OCI-M2 (cell line): Measurements from ENCODE around the gene PSAP.
A peak's percentile ranks its signal among the peaks of the same experiment; 100 is the strongest.

ENCODE experiments used
- DNase-seq: peaks from one replicate; lab custom pipeline; 2025; ENCODE audit not compliant: unreplicated experiment; lab: John Stamatoyannopoulos, UW

The PSAP gene

GRCh38 chr10:71810048-71810750 is 40.9 kb downstream of the PSAP start:
- no peak for DNase-seq

DNA sequence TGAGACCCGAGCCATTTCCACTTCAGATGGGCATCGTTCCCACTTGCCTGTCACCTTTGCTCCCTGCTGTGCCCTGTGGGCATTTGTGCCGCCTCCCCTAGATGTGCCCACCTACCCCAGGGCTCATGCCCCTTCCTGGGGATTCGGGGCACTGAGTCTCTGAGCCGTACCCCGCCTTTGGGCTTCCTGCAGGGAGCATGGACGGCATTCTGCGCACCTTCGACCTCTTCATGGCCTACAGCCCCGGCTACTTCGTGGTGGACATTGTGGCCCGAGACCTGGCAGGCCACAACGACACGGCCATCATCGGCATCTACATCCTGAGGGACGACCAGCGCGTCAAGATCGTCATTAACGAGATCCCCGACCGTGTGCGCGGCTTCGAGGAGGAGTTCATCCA is 41.4 kb downstream of the PSAP start:
- no peak for DNase-seq

DNA sequence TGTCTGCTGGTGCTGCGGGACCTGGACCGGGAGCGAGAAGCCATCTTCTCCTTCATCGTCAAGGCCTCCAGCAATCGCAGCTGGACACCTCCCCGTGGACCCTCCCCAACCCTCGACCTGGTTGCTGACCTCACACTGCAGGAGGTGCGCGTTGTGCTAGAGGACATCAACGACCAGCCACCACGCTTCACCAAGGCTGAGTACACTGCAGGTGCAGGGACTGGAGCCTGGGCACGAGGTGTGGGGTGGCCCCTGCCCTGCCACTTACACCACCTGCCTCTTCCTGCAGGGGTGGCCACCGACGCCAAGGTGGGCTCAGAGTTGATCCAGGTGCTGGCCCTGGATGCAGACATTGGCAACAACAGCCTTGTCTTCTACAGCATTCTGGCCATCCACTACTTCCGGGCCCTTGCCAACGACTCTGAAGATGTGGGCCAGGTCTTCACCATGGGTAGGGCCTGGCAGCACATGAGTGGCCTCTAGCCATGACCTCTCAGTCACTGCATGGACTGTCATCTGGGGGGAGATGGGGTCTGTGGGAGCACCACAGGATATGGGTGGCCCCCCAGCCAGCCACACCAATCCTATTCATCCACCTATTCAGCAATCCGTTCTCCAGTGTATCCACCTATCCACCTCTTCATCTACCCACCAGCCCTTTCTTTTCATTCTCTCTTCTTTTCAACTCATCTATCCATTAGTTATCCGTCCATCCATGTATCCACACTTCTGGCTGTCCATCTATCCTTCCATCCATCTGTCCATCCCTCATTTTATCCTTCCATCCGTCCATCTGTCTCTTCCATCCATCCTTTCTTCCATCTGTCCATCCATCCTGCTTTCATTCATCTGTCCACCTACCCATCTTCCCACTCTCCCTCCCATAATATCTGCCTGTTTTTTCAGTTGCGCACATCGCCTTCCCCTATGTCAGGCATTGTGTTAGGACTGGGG is 43.2 kb downstream of the PSAP start:
- DNase-seq, result no peak

GRCh38 chr10:71806704-71807556 is 44.1 kb downstream of the PSAP start:
- DNase-seq, result no peak

DNA sequence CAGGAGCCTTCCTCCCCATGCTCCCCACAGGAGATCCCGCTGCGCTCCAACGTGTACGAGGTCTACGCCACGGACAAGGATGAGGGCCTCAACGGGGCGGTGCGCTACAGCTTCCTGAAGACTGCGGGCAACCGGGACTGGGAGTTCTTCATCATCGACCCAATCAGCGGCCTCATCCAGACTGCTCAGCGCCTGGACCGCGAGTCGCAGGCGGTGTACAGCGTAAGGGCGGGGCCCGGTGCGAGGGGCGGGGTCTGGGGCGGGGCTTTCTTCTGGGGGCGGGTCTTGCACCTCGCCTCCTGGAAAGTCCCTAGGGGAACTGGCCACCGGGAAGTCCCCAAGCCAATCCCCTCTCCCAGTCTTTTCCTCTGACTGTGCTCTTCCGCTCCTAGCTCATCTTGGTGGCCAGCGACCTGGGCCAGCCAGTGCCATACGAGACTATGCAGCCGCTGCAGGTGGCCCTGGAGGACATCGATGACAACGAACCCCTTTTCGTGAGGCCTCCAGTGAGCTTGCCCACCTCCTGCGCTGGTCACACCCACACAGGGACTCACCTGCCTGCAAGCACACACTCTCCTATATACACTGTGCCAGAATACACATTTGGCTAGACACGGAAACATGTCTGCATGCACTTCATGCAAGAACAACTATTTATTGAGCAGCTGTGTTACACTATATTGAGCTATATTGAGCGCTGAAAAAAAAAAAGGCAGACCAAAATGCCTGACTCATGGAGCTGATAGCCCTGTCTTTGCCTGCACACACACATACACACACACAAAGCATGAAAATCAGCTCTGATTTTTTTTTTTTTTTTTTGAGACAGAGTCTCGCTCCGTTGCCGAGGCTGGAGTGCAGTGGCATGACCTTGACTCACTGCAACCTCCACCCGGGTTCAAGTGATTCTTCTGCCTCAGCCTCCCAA is 45.0 kb downstream of the PSAP start:
- DNase-seq, result no peak

- no peak for DNase-seq
These were observed 47.0 kb downstream of the PSAP start for GRCh38 chr10:71804077-71804476.

GRCh38 chr10:71802715-71803488 is 48.1 kb downstream of the PSAP start:
- DNase-seq, result no peak

GRCh38 chr10:71802235-71802634 is 48.8 kb downstream of the PSAP start:
- no peak for DNase-seq

- no peak for DNase-seq
These were observed 49.7 kb downstream of the PSAP start for GRCh38 chr10:71801361-71801760.

GRCh38 chr10:71799608-71800453 is 51.2 kb downstream of the PSAP start:
- no peak for DNase-seq

DNA sequence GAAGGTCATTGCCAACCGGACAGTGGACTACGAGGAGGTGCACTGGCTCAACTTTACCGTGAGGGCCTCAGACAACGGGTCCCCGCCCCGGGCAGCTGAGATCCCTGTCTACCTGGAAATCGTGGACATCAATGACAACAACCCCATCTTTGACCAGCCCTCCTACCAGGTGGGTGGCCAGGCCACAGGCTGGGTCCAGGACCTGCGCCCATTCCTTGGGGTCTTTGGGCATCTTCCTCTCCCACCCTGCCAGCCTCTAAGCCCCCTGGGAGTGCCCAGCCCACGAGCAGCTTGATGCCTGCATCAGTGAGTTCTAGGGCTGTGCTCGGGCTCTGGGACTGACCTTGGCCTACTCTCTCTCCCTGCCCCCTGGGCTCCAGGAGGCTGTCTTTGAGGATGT is 51.9 kb downstream of the PSAP start:
- no peak for DNase-seq

DNA sequence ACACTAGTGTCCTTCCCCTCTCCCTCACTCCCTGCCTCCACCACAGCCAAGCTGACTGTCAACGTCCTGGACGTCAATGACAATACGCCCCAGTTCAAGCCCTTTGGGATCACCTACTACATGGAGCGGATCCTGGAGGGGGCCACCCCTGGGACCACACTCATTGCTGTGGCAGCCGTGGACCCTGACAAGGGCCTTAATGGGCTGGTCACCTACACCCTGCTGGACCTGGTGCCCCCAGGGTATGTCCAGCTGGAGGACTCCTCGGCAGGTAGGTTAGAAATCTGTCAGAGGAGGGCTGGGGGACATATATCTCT is 52.8 kb downstream of the PSAP start:
- DNase-seq, result no peak

DNA sequence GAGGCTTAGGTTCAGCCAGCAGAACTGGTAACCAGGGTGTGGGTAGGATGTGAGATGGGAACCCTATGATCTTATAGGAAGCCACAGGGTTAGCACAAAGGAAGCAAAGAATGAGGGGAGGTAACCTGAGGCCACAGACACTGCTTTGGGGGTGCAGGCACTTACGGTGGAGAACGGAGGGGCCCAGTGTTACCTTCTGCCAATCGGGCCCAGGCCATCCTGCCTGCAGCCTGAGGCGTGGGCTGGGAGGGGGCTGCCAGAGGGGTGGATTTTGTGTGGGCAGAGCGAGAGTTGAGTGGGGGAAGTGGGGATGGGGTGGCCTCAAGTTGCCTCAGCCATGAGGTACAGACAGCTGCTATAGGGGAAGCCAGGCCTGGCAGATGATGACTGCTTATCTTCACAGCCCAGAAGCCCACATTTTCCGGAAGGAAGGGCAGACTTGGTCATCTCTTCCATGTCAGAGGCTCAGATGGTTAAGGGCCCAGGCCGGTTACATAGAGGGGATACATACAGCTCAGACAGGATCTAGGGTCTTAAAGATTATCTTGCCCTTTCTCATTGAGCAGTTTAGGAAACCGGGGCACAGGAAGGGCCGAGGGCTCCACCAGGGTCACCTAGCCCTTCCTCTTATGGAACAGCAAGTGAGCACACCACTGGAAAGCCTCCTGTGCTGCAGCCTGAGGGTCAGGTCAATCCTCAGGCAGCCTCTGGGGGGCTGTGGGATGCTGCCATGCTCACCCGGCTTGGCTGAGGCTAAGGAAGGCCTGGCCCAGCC is 53.3 kb downstream of the PSAP start:
- DNase-seq, result peak; percentile 93

DNA sequence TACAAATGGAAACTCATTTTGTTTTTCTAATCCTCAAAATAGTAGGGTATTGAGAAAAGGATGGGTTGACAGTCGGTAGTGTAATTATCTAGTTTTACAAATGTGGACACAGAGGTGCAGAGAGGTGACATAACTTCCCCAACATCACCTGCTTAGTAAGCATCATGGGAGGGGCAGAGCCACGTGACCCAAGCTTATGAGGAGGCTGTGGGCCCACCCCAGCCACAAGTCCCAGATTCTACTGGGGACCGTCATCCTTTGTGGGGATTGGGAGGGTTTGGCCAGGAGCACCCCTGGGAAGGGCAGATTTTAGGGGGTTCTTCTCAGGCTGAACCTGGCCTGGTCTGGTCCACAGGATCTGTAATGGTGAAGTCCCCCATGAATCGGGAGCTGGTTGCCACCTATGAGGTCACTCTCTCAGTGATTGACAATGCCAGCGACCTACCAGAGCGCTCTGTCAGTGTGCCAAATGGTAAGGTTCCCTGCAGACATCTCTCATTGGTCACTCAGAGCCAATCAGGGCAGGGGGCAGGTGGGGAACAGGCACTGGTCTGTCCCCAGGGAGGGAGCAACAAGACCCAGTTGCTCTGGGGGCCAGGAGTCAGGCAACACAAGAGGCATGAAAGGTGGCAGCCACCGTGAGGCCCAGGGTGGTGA is 54.2 kb downstream of the PSAP start:
- DNase-seq, result no peak

- no peak for DNase-seq
These were observed 55.8 kb downstream of the PSAP start for GRCh38 chr10:71795248-71795647.

GRCh38 chr10:71790749-71791440 is 60.2 kb downstream of the PSAP start:
- DNase-seq, result no peak

GRCh38 chr10:71789871-71790270 is 61.2 kb downstream of the PSAP start:
- DNase-seq, result no peak
